Gastroesophageal sphincter (tissue), 4 donors: ENCODE measurements around the gene GPR62. TPM values are rescaled to one million over a fixed set of nuclear protein-coding genes. Genes with fewer than 3 reads are reported as not detected.

ENCODE experiments used
- ATAC-seq: fragments of 150-250 bp; one replicate; pipeline ENCODE4 v1.9.1; 2016; ENCODE audit warnings: mild to moderate bottlenecking, moderate library complexity
- H3K27ac ChIP-seq, 4 donors: fragments of 200-600 bp; sonication (generic) in 3 of 4; 1 replicate in 3 of 4; 2 replicates in 1 of 4; pipeline ENCODE4 v1.5.1; 2016 to 2019
- H3K27me3 ChIP-seq: fragments of 200-600 bp; sonication (generic); one replicate; pipeline ENCODE4 v1.5.1; 2019
- H3K36me3 ChIP-seq, 2 donors: fragments of 200-600 bp; sonication (generic); one replicate each; pipeline ENCODE4 v1.5.1; 2019; ENCODE audit warnings: control low read depth in 1 of 2
- H3K4me1 ChIP-seq, 3 donors: fragments of 200-600 bp; sonication (generic); 1 replicate in 2 of 3; 2 replicates in 1 of 3; pipeline ENCODE4 v1.5.1; 2016 to 2019; ENCODE audit warnings: control low read depth in 2 of 3
- H3K4me3 ChIP-seq, 2 donors: fragments of 200-600 bp; sonication (generic); one replicate each; pipeline ENCODE4 v1.5.1; 2019; ENCODE audit warnings: mild to moderate bottlenecking in 1 of 2, moderate library complexity in 1 of 2
- H3K9me3 ChIP-seq, 3 donors: fragments of 200-600 bp; sonication (generic); one replicate each; pipeline ENCODE4 v1.5.1; 2017 to 2019; ENCODE audit warnings: control low read depth in 2 of 3
- CTCF ChIP-seq, 4 experiments: fragments of 200-600 bp in 2 of 4; fragments of 450-650 bp in 2 of 4; sonication (generic) in 1 of 4; IDR thresholded peaks; one replicate each; pipeline ENCODE4 v1.5.1; 2017 to 2019; ENCODE audit warnings: antibody characterized with exemption in 4 of 4, mild to moderate bottlenecking in 2 of 4, moderate library complexity in 2 of 4
- EP300 ChIP-seq: sonication (generic); formaldehyde crosslinking; IDR thresholded peaks from one replicate; pipeline ENCODE4 v1.6.1; 2017; ENCODE audit warnings: antibody characterized with exemption, mild to moderate bottlenecking
- POLR2A ChIP-seq, 2 donors: fragments of 450-650 bp; IDR thresholded peaks; one replicate each; pipeline ENCODE4 v1.6.1; 2017; ENCODE audit warnings: antibody characterized with exemption in 2 of 2, mild to moderate bottlenecking in 2 of 2, moderate library complexity in 1 of 2
- POLR2AphosphoS5 ChIP-seq: sonication (generic); formaldehyde crosslinking; IDR thresholded peaks from one replicate; pipeline ENCODE4 v1.6.1; 2017; ENCODE audit warnings: antibody characterized with exemption
- WGBS, 2 donors: methylation state at CpG; one replicate each; pipeline ENCODE4 v1.1.5; 2018; ENCODE audit warnings: low coverage in 1 of 2; 5-methylcytosine and 5-hydroxymethylcytosine counted together
- total RNA-seq, 4 donors: library from RNA; depleted of rRNA; stranded (reverse); fragments of >200 nt; gene quantifications; one replicate each; pipeline ENCODE4 v1.1.0, GENCODE V29; 2016

The GPR62 gene
- total RNA-seq, 4 donors from 2014 or later = 0.31 TPM; not detected in 3

- Histone ChIP-seq H3K4me1 (peaks cover 0 to 36% (median 12%) of the 10 kb centered on the region in 3 donors), H3K36me3 (no peaks in the 10 kb centered on the region), H3K27ac (peak overlapping the region in 1 of 4 donors; percentile 49), H3K27me3 (peaks cover 16% of the 10 kb centered on the region), H3K4me3 (no peak overlapping the region), H3K9me3 (no peaks in the 10 kb centered on the region)
- TF ChIP-seq CTCF (IDR thresholded peaks at IDR 0.05) (peak in 3 of 4 experiments; percentile 29 to 64 (median 44)), EP300 (no peak)
- ATAC-seq = no peak
- WGBS, 2 donors = 72% methylated on average over 3 of the region's 16 CpGs; no CpG with 5 or more reads in 1 of the 2 donors
Observed at GRCh38 chr3:52004163-52004787, 49.1 kb downstream of the GPR62 start.

- ATAC-seq = no peak
- Histone ChIP-seq H3K27me3 (peaks cover 11% of the 10 kb centered on the region), H3K4me3 (no peak overlapping the region), H3K36me3 (no peaks in the 10 kb centered on the region), H3K27ac (peak overlapping the region in 2 of 4 donors; percentile 4 to 49), H3K9me3 (no peaks in the 10 kb centered on the region), H3K4me1 (peaks cover 0 to 36% (median 12%) of the 10 kb centered on the region in 3 donors)
- TF ChIP-seq POLR2A (IDR thresholded peaks at IDR 0.05) (no peak), POLR2AphosphoS5 (no peak), EP300 (no peak), CTCF (IDR thresholded peaks at IDR 0.05) (no peak)
- 67 to 93% methylated on average over 1 to 4 of the region's 4 CpGs for WGBS, 2 donors
Observed at GRCh38 chr3:52004906-52005395, 49.8 kb downstream of the GPR62 start.

- no peak for ATAC-seq
- H3K27ac ChIP-seq = peak overlapping the region in 2 of 4 donors; percentile 4 to 49
- H3K4me1 ChIP-seq = peaks cover 0 to 36% (median 12%) of the 10 kb centered on the region in 3 donors
- no peaks in the 10 kb centered on the region for H3K9me3 ChIP-seq
- H3K27me3 ChIP-seq = peaks cover 4% of the 10 kb centered on the region
- TF ChIP-seq CTCF (IDR thresholded peaks at IDR 0.05) = no peak
- no peak for TF ChIP-seq EP300
- TF ChIP-seq POLR2A (IDR thresholded peaks at IDR 0.05) = no peak
- no peak for TF ChIP-seq POLR2AphosphoS5
- no peak overlapping the region for H3K4me3 ChIP-seq
- no peaks in the 10 kb centered on the region for H3K36me3 ChIP-seq
- WGBS, 2 donors = 6 to 20% methylated on average over 1 to 6 of the region's 15 CpGs
Observed at GRCh38 chr3:52005571-52005986, 50.4 kb downstream of the GPR62 start.

- no peak for TF ChIP-seq CTCF (IDR thresholded peaks at IDR 0.05)
- no peak for TF ChIP-seq EP300
- TF ChIP-seq POLR2AphosphoS5 = no peak
- no peak for TF ChIP-seq POLR2A (IDR thresholded peaks at IDR 0.05)
- ATAC-seq = no peak
- no peaks in the 10 kb centered on the region for H3K9me3 ChIP-seq
- H3K4me1 ChIP-seq = peaks cover 0 to 36% (median 12%) of the 10 kb centered on the region in 3 donors
- WGBS, 2 donors = 10% methylated on average over 2 of the region's 8 CpGs
- peak overlapping the region in 1 of 4 donors; percentile 49 for H3K27ac ChIP-seq
- no peak overlapping the region for H3K4me3 ChIP-seq
- H3K36me3 ChIP-seq = no peaks in the 10 kb centered on the region
- H3K27me3 ChIP-seq = no peaks in the 10 kb centered on the region
Observed at GRCh38 chr3:52006017-52006819, 51.0 kb downstream of the GPR62 start.
